ENCODE measurements around the gene KIFBP.

Gene KIFBP

DNA sequence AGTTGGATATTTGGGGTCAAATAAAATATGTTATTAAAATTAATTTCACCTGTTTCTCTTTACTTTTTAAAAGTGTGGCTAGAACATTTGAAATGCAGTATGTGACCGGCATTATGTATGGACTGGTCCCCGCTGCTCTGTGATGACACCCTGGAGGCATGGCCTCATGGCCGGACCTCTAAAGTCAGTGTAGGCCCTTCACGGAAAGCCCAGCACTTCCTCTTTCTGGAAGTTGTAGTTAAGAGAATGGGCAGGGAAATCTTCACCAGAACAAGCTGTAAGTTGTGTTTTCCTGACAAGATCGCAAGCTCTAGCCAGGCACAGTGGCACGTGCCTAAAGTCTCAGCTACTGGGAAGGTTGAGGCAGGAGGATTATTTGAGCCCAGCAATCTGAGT, 61.0 kb downstream of the KIFBP start:
- no peaks in the 10 kb centered on the region for H3K27me3 ChIP-seq (ENCODE audit: insufficient read depth, low read length, poor library complexity, severe bottlenecking)
- TF ChIP-seq, protein P1, sequence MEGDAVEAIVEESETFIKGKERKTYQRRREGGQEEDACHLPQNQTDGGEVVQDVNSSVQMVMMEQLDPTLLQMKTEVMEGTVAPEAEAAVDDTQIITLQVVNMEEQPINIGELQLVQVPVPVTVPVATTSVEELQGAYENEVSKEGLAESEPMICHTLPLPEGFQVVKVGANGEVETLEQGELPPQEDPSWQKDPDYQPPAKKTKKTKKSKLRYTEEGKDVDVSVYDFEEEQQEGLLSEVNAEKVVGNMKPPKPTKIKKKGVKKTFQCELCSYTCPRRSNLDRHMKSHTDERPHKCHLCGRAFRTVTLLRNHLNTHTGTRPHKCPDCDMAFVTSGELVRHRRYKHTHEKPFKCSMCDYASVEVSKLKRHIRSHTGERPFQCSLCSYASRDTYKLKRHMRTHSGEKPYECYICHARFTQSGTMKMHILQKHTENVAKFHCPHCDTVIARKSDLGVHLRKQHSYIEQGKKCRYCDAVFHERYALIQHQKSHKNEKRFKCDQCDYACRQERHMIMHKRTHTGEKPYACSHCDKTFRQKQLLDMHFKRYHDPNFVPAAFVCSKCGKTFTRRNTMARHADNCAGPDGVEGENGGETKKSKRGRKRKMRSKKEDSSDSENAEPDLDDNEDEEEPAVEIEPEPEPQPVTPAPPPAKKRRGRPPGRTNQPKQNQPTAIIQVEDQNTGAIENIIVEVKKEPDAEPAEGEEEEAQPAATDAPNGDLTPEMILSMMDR (conservative IDR thresholded peaks at IDR 0.05; ENCODE audit: low read length) = no peak
- no peak for TF ChIP-seq EZH2phosphoT487 (IDR thresholded peaks at IDR 0.05; ENCODE audit: borderline replicate concordance)
- H3K9ac ChIP-seq (ENCODE audit: low read depth, low read length, poor library complexity, severe bottlenecking) = no peak overlapping the region
- H3K36me3 ChIP-seq (ENCODE audit: insufficient read depth, low read length) = no peaks in the 10 kb centered on the region
- no peaks in the 10 kb centered on the region for H3K79me2 ChIP-seq (ENCODE audit: insufficient read depth, low read length)
- H4K20me1 ChIP-seq (ENCODE audit: insufficient read depth, low read length, poor library complexity, severe bottlenecking) = no peaks in the 10 kb centered on the region
- H2AFZ ChIP-seq (ENCODE audit: low read length) = no peak overlapping the region
- H3K9me2 ChIP-seq (replicated peaks; ENCODE audit: low read depth, low read length) = no peaks in the 10 kb centered on the region
- no peak overlapping the region for H3K4me2 ChIP-seq (ENCODE audit: low read depth, low read length, poor library complexity, severe bottlenecking)
- no peaks in the 10 kb centered on the region for H3K9me3 ChIP-seq (ENCODE audit: insufficient read depth, low read depth, low read length)
- no peaks in the 10 kb centered on the region for H3F3A ChIP-seq (ENCODE audit: low read depth)
- no peak overlapping the region for H3K4me3 ChIP-seq (ENCODE audit: low read length, poor library complexity, severe bottlenecking)
- no peaks in the 10 kb centered on the region for H3K4me1 ChIP-seq (ENCODE audit: insufficient read depth, low read length, poor library complexity, severe bottlenecking)

DNA sequence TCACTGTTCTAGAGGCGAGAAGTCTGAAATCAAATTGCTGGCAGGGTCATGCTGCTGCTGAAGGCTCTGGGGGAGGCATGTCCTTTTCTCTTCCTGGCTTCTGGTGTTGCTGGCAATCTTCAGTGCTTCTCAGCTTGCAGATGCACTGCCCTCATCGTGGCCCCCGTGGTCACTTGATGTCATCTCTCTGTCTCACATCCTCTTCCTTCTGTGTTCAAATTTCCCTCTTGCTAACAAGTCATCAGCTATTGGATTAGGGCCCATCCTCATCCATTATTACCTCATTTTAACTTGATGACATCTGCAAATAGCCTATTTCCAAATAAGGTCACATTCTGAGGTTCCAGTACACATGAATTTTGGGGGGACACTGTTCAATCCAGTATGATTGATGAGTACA, 62.7 kb downstream of the KIFBP start:
- no peaks in the 10 kb centered on the region for H3K9me3 ChIP-seq (ENCODE audit: insufficient read depth, low read depth, low read length)
- H3K4me2 ChIP-seq (ENCODE audit: low read depth, low read length, poor library complexity, severe bottlenecking) = no peak overlapping the region
- H2AFZ ChIP-seq (ENCODE audit: low read length) = peak overlapping the region; percentile 54; the same call in 1 of the 2 replicates
- no peak overlapping the region for H3K9ac ChIP-seq (ENCODE audit: low read depth, low read length, poor library complexity, severe bottlenecking)
- H3K27me3 ChIP-seq (ENCODE audit: insufficient read depth, low read length, poor library complexity, severe bottlenecking) = no peaks in the 10 kb centered on the region
- H3K4me1 ChIP-seq (ENCODE audit: insufficient read depth, low read length, poor library complexity, severe bottlenecking) = no peaks in the 10 kb centered on the region
- no peak overlapping the region for H3K4me3 ChIP-seq (ENCODE audit: low read length, poor library complexity, severe bottlenecking)
- H3K79me2 ChIP-seq (ENCODE audit: insufficient read depth, low read length) = no peaks in the 10 kb centered on the region
- H3K36me3 ChIP-seq (ENCODE audit: insufficient read depth, low read length) = no peaks in the 10 kb centered on the region
- TF ChIP-seq EZH2phosphoT487 (IDR thresholded peaks at IDR 0.05; ENCODE audit: borderline replicate concordance) = no peak
- TF ChIP-seq, protein P1 (conservative IDR thresholded peaks at IDR 0.05; ENCODE audit: low read length) = no peak
- no peaks in the 10 kb centered on the region for H3K9me2 ChIP-seq (replicated peaks; ENCODE audit: low read depth, low read length)
- H3F3A ChIP-seq (ENCODE audit: low read depth) = no peaks in the 10 kb centered on the region
- H4K20me1 ChIP-seq (ENCODE audit: insufficient read depth, low read length, poor library complexity, severe bottlenecking) = no peaks in the 10 kb centered on the region

DNA sequence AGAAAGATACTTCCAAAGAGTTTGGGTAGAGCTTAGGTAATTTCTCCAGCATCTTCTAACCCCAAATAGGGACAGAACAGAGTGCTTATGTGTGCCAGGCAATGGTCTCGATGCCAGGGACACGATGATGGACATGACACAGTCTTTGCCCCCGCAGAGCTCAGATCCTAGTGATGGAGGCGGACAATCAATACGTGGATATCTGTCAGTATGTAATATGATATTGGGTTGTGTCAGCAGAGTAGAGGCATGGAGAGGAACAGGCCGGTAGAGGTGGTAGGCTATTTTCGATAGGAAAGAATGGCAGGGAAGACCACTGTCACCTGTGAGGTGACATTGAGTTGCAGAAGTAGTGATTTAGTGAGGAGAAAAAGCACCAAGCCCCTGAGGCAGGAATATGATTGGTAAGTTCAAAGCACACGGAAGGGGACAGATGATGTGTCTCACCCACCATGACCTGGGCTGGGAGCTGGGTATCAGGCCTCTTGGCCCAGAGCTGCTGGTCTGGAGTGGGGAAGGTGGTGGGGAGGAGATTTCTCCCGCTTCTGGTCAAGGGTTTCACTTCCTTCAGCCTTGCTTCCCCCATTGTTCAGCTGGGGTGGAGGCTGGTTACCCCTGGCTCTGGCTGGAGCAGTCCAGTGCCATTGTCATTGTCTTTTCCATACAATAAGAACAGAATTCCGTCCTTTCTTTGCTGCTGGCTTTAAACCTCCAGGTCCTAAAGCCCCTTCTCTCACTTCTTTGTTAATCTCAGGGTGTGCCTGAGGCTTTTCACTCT, 63.3 kb downstream of the KIFBP start:
- Histone ChIP-seq H3K4me1 (ENCODE audit: insufficient read depth, low read length, poor library complexity, severe bottlenecking) (no peaks in the 10 kb centered on the region), H2AFZ (ENCODE audit: low read length) (no peak overlapping the region), H3K9me2 (replicated peaks; ENCODE audit: low read depth, low read length) (no peaks in the 10 kb centered on the region), H3K9me3 (ENCODE audit: insufficient read depth, low read depth, low read length) (no peaks in the 10 kb centered on the region), H3K27me3 (ENCODE audit: insufficient read depth, low read length, poor library complexity, severe bottlenecking) (no peaks in the 10 kb centered on the region), H3K79me2 (ENCODE audit: insufficient read depth, low read length) (no peaks in the 10 kb centered on the region), H3K4me2 (ENCODE audit: low read depth, low read length, poor library complexity, severe bottlenecking) (no peak overlapping the region), H3K4me3 (ENCODE audit: low read length, poor library complexity, severe bottlenecking) (no peak overlapping the region), H4K20me1 (ENCODE audit: insufficient read depth, low read length, poor library complexity, severe bottlenecking) (no peaks in the 10 kb centered on the region), H3K36me3 (ENCODE audit: insufficient read depth, low read length) (no peaks in the 10 kb centered on the region), H3K9ac (ENCODE audit: low read depth, low read length, poor library complexity, severe bottlenecking) (no peak overlapping the region), H3F3A (ENCODE audit: low read depth) (no peaks in the 10 kb centered on the region)
- TF ChIP-seq, protein P1 (conservative IDR thresholded peaks at IDR 0.05; ENCODE audit: low read length) = no peak
- no peak for TF ChIP-seq EZH2phosphoT487 (IDR thresholded peaks at IDR 0.05; ENCODE audit: borderline replicate concordance)

All from Loucy (cell line).